Medulla oblongata (tissue), 1 donor: ENCODE measurements around the gene CNIH4.
"Not testable (repeated sequence)": the region's sequence is repeated elsewhere in the genome, so short reads cannot be mapped to it uniquely, and the experiment has no call there.

ENCODE experiments used
- DNase-seq: peaks from one replicate; pipeline ENCODE4 v3.0.0-alpha.2; 2015; ENCODE audit errors: extremely low spot score

CNIH4 gene

GRCh38 chr1:224399887-224400286 lies 43.2 kb downstream of the CNIH4 start:
- DNase-seq: no peak

GRCh38 chr1:224402472-224403036 lies 45.9 kb downstream of the CNIH4 start:
- DNase-seq: no peak

GRCh38 chr1:224404916-224405603 lies 48.4 kb downstream of the CNIH4 start:
- no peak for DNase-seq

- DNase-seq: no peak
Observed at GRCh38 chr1:224405604-224405970, 48.9 kb downstream of the CNIH4 start.

- DNase-seq: no peak
Observed at GRCh38 chr1:224406216-224406615, 49.5 kb downstream of the CNIH4 start.

- DNase-seq: no peak
Observed at GRCh38 chr1:224407571-224408293, 51.1 kb downstream of the CNIH4 start.

GRCh38 chr1:224408294-224408590 lies 51.6 kb downstream of the CNIH4 start:
- no peak for DNase-seq

GRCh38 chr1:224411766-224412165 lies 55.1 kb downstream of the CNIH4 start:
- no peak for DNase-seq

GRCh38 chr1:224420106-224420505 lies 63.4 kb downstream of the CNIH4 start:
- DNase-seq: no peak

GRCh38 chr1:224425279-224425884 lies 68.7 kb downstream of the CNIH4 start:
- DNase-seq: no peak

- DNase-seq: not testable (repeated sequence)
Observed at GRCh38 chr1:224426869-224427268, 70.2 kb downstream of the CNIH4 start.

GRCh38 chr1:224427346-224427745 lies 70.7 kb downstream of the CNIH4 start:
- no peak for DNase-seq

- not testable (repeated sequence) for DNase-seq
Observed at GRCh38 chr1:224428713-224429112, 72.0 kb downstream of the CNIH4 start.
